H1 (cell line): ENCODE measurements around the gene ZBTB1. TPM values are rescaled to one million over a fixed set of nuclear protein-coding genes. Genes with fewer than 3 reads are reported as not detected.

ENCODE experiments used
- BACH1 ChIP-seq: IDR thresholded peaks from 2 replicates; pipeline ENCODE4 v1.6.1; 2012; ENCODE audit warnings: low read length, improper control_type of control experiment
- CHD1 ChIP-seq: IDR thresholded peaks from 2 replicates; pipeline ENCODE4 v1.6.1; 2012; ENCODE audit warnings: low read depth, low read length, improper control_type of control experiment
- EZH2 ChIP-seq: fragments of 200-600 bp; sonication (generic); IDR thresholded peaks from 2 replicates; pipeline ENCODE4 v1.7.1; 2012; ENCODE audit warnings: low read depth, mild to moderate bottlenecking, moderate library complexity, low read length, inconsistent platforms; ENCODE audit not compliant: severe bottlenecking
- GTF2F1 ChIP-seq: IDR thresholded peaks from 2 replicates; pipeline ENCODE4 v1.6.1; 2012; ENCODE audit warnings: low read depth, low read length, improper control_type of control experiment, borderline replicate concordance
- HDAC2 ChIP-seq, 2 experiments: fragments of 300-600 bp in 1 of 2; sonication (generic) in 1 of 2; IDR thresholded peaks; 2 replicates each; pipeline ENCODE4 v1.6.1; 2011 to 2012; ENCODE audit warnings: low read depth in 2 of 2, low read length in 2 of 2, mild to moderate bottlenecking in 2 of 2, moderate library complexity in 2 of 2, borderline replicate concordance in 1 of 2, inconsistent platforms in 1 of 2
- JUN ChIP-seq: IDR thresholded peaks from 2 replicates; pipeline ENCODE4 v1.6.1; 2011; ENCODE audit warnings: low read depth, mild to moderate bottlenecking, improper control_type of control experiment, low read length
- RAD21 ChIP-seq, 2 experiments: IDR thresholded peaks in 1 of 2; conservative IDR thresholded peaks in 1 of 2; 2 replicates each; pipeline ENCODE4 v1.6.1; 2011; ENCODE audit warnings: low read depth in 2 of 2, low read length in 2 of 2, improper control_type of control experiment in 1 of 2, inconsistent platforms in 1 of 2, mild to moderate bottlenecking in 1 of 2, moderate library complexity in 1 of 2
- SAP30 ChIP-seq: fragments of 300-600 bp; sonication (generic); IDR thresholded peaks from 2 replicates; pipeline ENCODE4 v1.7.1; 2012; ENCODE audit warnings: low read length, moderate library complexity, mild to moderate bottlenecking, inconsistent platforms; ENCODE audit not compliant: insufficient read depth, insufficient replicate concordance
- SIN3A ChIP-seq, 2 experiments: IDR thresholded peaks in 1 of 2; conservative IDR thresholded peaks in 1 of 2; 2 replicates each; pipeline ENCODE4 v1.6.1; 2011 to 2012; ENCODE audit warnings: low read length in 2 of 2, improper control_type of control experiment in 1 of 2, low read depth in 1 of 2, mild to moderate bottlenecking in 1 of 2
- TAF1 ChIP-seq: IDR thresholded peaks from 2 replicates; pipeline ENCODE4 v1.6.1; 2011; ENCODE audit warnings: mild to moderate bottlenecking, low read depth, low read length
- polyA plus RNA-seq, 7 experiments: library from polyadenylated mRNA; depleted of rRNA in 3 of 7; stranded (reverse) in 5 of 7; unstranded in 2 of 7; fragments of >200 nt in 5 of 7; fragments of 200-250 nt in 2 of 7; gene quantifications; 1 replicate in 5 of 7; 2 replicates in 1 of 7; 4 replicates in 1 of 7; pipeline versions ENCODE4 v1.2.1 to v1.2.3, GENCODE V29; 2011 to 2013; ENCODE audit warnings: missing spikeins in 2 of 7, mixed read lengths in 2 of 7
- total RNA-seq: library from RNA; stranded (reverse); fragmentation: NEBNext Ultra II Directional; extraction: Animal tissue kit (Norgen Biotek cat#: 25700); gene quantifications from 2 replicates; pipeline ENCODE4 v1.2.1, GENCODE V29; 2021

The ZBTB1 gene
- total and polyA plus RNA-seq, 2 of the 8 experiments (the other 6 are each of a cell fraction or from before 2014, with no cell fraction given): 13.6 to 27.5 TPM

DNA sequence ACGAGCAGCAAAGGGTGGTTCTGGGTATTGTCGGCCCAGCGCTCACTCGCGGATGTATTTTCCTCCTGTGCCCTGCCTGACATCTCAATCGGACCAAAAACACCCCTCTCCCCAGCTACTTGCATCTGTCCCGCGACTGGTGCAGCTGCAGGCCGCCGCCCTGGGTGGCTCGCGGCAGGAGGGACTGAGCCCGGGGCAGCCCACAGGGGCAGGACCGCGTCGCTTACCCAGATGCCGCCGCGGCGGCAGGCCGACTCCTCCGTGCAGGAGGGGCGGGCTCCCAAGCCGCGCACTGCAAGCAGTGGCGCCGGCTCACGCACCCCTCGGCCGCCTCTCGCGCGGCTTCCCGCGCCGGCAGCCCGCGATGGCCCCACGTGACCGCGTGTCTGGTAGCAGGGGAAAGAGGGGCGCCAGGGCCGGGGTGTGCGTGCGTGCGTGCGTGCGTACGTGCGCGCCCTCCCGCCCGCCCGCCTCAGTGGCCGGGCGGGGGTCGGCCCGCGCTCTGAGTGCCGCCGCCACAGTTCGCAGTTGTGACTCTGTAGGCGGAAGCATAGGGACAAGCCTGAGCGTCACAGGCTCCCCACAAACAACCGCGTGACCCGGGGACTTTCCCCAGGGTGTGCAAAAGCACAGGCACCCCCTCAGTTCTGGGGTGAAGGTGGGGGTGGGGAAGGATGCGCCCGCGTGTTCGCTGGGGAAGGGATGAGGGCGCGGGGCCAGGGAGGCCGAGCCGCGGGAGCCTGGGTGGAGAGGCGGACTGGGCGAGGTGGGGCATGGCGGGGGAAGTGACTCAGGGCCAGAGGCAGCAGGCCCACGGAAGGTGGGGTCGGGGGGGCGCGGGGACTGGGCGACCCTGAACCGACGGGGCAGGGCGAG, 898 bp upstream of the ZBTB1 start, which contains the start of gene ZBTB25 (continued):
- TF ChIP-seq SAP30 (no peak), HDAC2 (IDR thresholded peaks at IDR 0.05; ENCODE audit: borderline replicate concordance in 1 of 2, low read depth in 2 of 2, low read length in 2 of 2) (peak in 1 of 2 experiments; percentile 7; a peak in 1 of 4 replicates), BACH1 (peak; percentile 60; the same call in 1 of the 2 replicates), EZH2 (no peak), TAF1 (peak; percentile 87), GTF2F1 (no peak; the same call in 1 of the 2 replicates), RAD21 (IDR thresholded peaks at IDR 0.05 in 1 of 2, conservative IDR thresholded peaks at IDR 0.05 in 1 of 2; ENCODE audit: low read depth in 2 of 2, low read length in 2 of 2) (no peak), CHD1 (peak; percentile 20; the same call in 1 of the 2 replicates), SIN3A (conservative IDR thresholded peaks at IDR 0.05 in 1 of 2, IDR thresholded peaks at IDR 0.05 in 1 of 2; ENCODE audit: low read depth in 1 of 2, low read length in 2 of 2) (peak in 1 of 2 experiments; percentile 34; a peak in 1 of 4 replicates), JUN (no peak)
